Left kidney (tissue), 2 donors: ENCODE measurements around the gene SMARCAD1. TPM values are rescaled to one million over a fixed set of nuclear protein-coding genes. Genes with fewer than 3 reads are reported as not detected.
"Not testable (repeated sequence)": the region's sequence is repeated elsewhere in the genome, so short reads cannot be mapped to it uniquely, and the experiment has no call there.

ENCODE experiments used
- DNase-seq: peaks from one replicate; pipeline ENCODE4 v3.0.0-alpha.2; 2013
- polyA plus RNA-seq: library from polyadenylated mRNA; unstranded; fragments of 120-200 nt; gene quantifications from one replicate; pipeline ENCODE4 v1.2.1, GENCODE V29; 2013; ENCODE audit not compliant: insufficient read length

The SMARCAD1 gene
- polyA plus RNA-seq, 1 donor = 72.0 TPM

GRCh38 chr4:94290245-94290644 lies 82.6 kb downstream of the SMARCAD1 start:
- DNase-seq = no peak

- not testable (repeated sequence) for DNase-seq
These were observed 86.3 kb downstream of the SMARCAD1 start for GRCh38 chr4:94293981-94294380.

GRCh38 chr4:94295473-94295872 lies 87.8 kb downstream of the SMARCAD1 start:
- DNase-seq = not testable (repeated sequence)

- no peak for DNase-seq
These were observed 91.1 kb downstream of the SMARCAD1 start for GRCh38 chr4:94298725-94299252.

GRCh38 chr4:94302191-94302590 lies 94.5 kb downstream of the SMARCAD1 start:
- no peak for DNase-seq

- DNase-seq = peak; percentile 31
These were observed 96.8 kb downstream of the SMARCAD1 start for GRCh38 chr4:94304365-94304971.

- DNase-seq = no peak
These were observed 98.0 kb downstream of the SMARCAD1 start for GRCh38 chr4:94305466-94306225.

GRCh38 chr4:94306713-94307112 lies 99.0 kb downstream of the SMARCAD1 start:
- no peak for DNase-seq

GRCh38 chr4:94307231-94307871 lies 99.7 kb downstream of the SMARCAD1 start:
- no peak for DNase-seq

- DNase-seq = not testable (repeated sequence)
These were observed 112.3 kb downstream of the SMARCAD1 start for GRCh38 chr4:94319927-94320326.

- no peak for DNase-seq
These were observed 118.2 kb downstream of the SMARCAD1 start for GRCh38 chr4:94325835-94326234.

- DNase-seq = no peak
These were observed 122.3 kb downstream of the SMARCAD1 start for GRCh38 chr4:94329933-94330332.

- DNase-seq = peak; percentile 13
These were observed 125.4 kb downstream of the SMARCAD1 start for GRCh38 chr4:94332983-94333590.

GRCh38 chr4:94333866-94334265 lies 126.2 kb downstream of the SMARCAD1 start:
- no peak for DNase-seq

GRCh38 chr4:94334476-94334875 lies 126.8 kb downstream of the SMARCAD1 start:
- DNase-seq = no peak

- DNase-seq = no peak
These were observed 127.3 kb downstream of the SMARCAD1 start for GRCh38 chr4:94334962-94335361.

GRCh38 chr4:94336303-94336702 lies 128.6 kb downstream of the SMARCAD1 start:
- DNase-seq = no peak

GRCh38 chr4:94336791-94337190 lies 129.1 kb downstream of the SMARCAD1 start:
- DNase-seq = not testable (repeated sequence)

GRCh38 chr4:94338681-94339351 lies 131.2 kb downstream of the SMARCAD1 start:
- no peak for DNase-seq

GRCh38 chr4:94339779-94340178 lies 132.1 kb downstream of the SMARCAD1 start:
- no peak for DNase-seq
